ENCODE data around the gene NOX3. TPM values are rescaled to one million over a fixed set of nuclear protein-coding genes. Genes with fewer than 3 reads are reported as not detected.

Gene NOX3
- total and polyA plus RNA-seq, 2 donors (not counting 3 experiments of a cell fraction or from before 2014, with no cell fraction given), result not detected

- BruUV-seq (replicated peaks), result no TSS peak
- Histone ChIP-seq H3K79me2 (ENCODE audit: control insufficient read depth, insufficient read depth, low read length) (no peaks in the 10 kb centered on the region), H3K4me2 (ENCODE audit: insufficient read depth, low read length) (no peak overlapping the region), H3K27me3 (ENCODE audit: control insufficient read depth in 2 of 2, insufficient read depth in 2 of 2, low read length in 2 of 2) (no peaks in the 10 kb centered on the region), H2AFZ (ENCODE audit: low read depth, low read length) (no peak overlapping the region), H3K9me1 (replicated peaks; ENCODE audit: control insufficient read depth, extremely low read depth, insufficient read depth, low read length) (no peaks in the 10 kb centered on the region), H3K4me3 (replicated peaks in 1 of 3; ENCODE audit: insufficient read depth in 1 of 3, low read depth in 1 of 3, low read length in 3 of 3) (no peak overlapping the region), H3K9ac (replicated peaks; ENCODE audit: extremely low read depth, insufficient read depth, low read length) (no peak overlapping the region), H4K20me1 (replicated peaks; ENCODE audit: control insufficient read depth, extremely low read depth, insufficient read depth, low read length) (no peaks in the 10 kb centered on the region), H3K4me1 (ENCODE audit: control insufficient read depth, extremely low read depth, insufficient read depth, low read length) (no peaks in the 10 kb centered on the region), H3K27ac (ENCODE audit: insufficient read depth, low read depth, low read length) (no peak overlapping the region), H3K9me3 (replicated peaks; ENCODE audit: control insufficient read depth, insufficient read depth, low read length) (no peaks in the 10 kb centered on the region), H3K36me3 (ENCODE audit: control insufficient read depth in 2 of 2, extremely low read depth in 1 of 2, insufficient read depth in 2 of 2, low read length in 2 of 2) (no peaks in the 10 kb centered on the region)
- dilution Hi-C loops (cut with MboI; ENCODE audit: extremely low pct_ligation_motif_present, low sequenced_read_pairs), result no loop called here
- ChIA-PET CTCF (interaction anchor here (1.1 to 2.0 kb wide), 2 partner anchors 8 to 17 kb away, joined by 3 to 4 read pairs; no protein-coding TSS in a partner anchor), POLR2A (no interaction called here)
- no peak for DNase-seq (ENCODE audit: low read depth, low spot score)
- intact Hi-C loops (cut with micrococcal nuclease), result no loop called here
- no peak for FAIRE-seq
- TF ChIP-seq FOS (IDR thresholded peaks at IDR 0.05; ENCODE audit: borderline replicate concordance, insufficient read depth, low read length), result no peak
Measured at GRCh38 chr6:155441112-155441465, 14.6 kb downstream of the NOX3 start.

GRCh38 chr6:155440398-155441111, 15.1 kb downstream of the NOX3 start:
- ChIA-PET CTCF (interaction anchor here (0.6 to 2.0 kb wide), 3 partner anchors 9 to 24 kb away, joined by 3 to 4 read pairs (median 3); no protein-coding TSS in a partner anchor), POLR2A (no interaction called here)
- no peak for FAIRE-seq
- H3K4me2 ChIP-seq (ENCODE audit: insufficient read depth, low read length), result no peak overlapping the region
- H4K20me1 ChIP-seq (replicated peaks; ENCODE audit: control insufficient read depth, extremely low read depth, insufficient read depth, low read length), result no peaks in the 10 kb centered on the region
- no peaks in the 10 kb centered on the region for H3K9me3 ChIP-seq (replicated peaks; ENCODE audit: control insufficient read depth, insufficient read depth, low read length)
- no peak overlapping the region for H3K27ac ChIP-seq (ENCODE audit: insufficient read depth, low read depth, low read length)
- H2AFZ ChIP-seq (ENCODE audit: low read depth, low read length), result no peak overlapping the region
- H3K79me2 ChIP-seq (ENCODE audit: control insufficient read depth, insufficient read depth, low read length), result no peaks in the 10 kb centered on the region
- intact Hi-C loops (cut with micrococcal nuclease) (no loop called here), dilution Hi-C loops (cut with MboI; ENCODE audit: extremely low pct_ligation_motif_present, low sequenced_read_pairs) (no loop called here)
- no peak overlapping the region for H3K4me3 ChIP-seq (replicated peaks in 1 of 3; ENCODE audit: insufficient read depth in 1 of 3, low read depth in 1 of 3, low read length in 3 of 3)
- H3K27me3 ChIP-seq (ENCODE audit: control insufficient read depth in 2 of 2, insufficient read depth in 2 of 2, low read length in 2 of 2), result no peaks in the 10 kb centered on the region
- H3K4me1 ChIP-seq (ENCODE audit: control insufficient read depth, extremely low read depth, insufficient read depth, low read length), result no peaks in the 10 kb centered on the region
- no peak overlapping the region for H3K9ac ChIP-seq (replicated peaks; ENCODE audit: extremely low read depth, insufficient read depth, low read length)
- H3K9me1 ChIP-seq (replicated peaks; ENCODE audit: control insufficient read depth, extremely low read depth, insufficient read depth, low read length), result no peaks in the 10 kb centered on the region
- no TSS peak for BruUV-seq (replicated peaks)
- DNase-seq (ENCODE audit: low read depth, low spot score), result no peak
- H3K36me3 ChIP-seq (ENCODE audit: control insufficient read depth in 2 of 2, extremely low read depth in 1 of 2, insufficient read depth in 2 of 2, low read length in 2 of 2), result no peaks in the 10 kb centered on the region
- TF ChIP-seq CTCF (IDR thresholded peaks at IDR 0.05; ENCODE audit: extremely low read depth in 1 of 2, insufficient read depth in 1 of 2, low read depth in 1 of 2, low read length in 2 of 2), result no peak

All from endothelial cell of umbilical vein (primary cell).